ENCODE data around the gene L3MBTL3. TPM values are rescaled to one million over a fixed set of nuclear protein-coding genes. Genes with fewer than 3 reads are reported as not detected.

The L3MBTL3 gene
- total RNA-seq, 1 experiment from 2014 or later = 13.7 TPM

- no peak for TF ChIP-seq ZMAT4 (CRISPR knock-in tag; IDR thresholded peaks at IDR 0.05)
- TF ChIP-seq ETV6 (CRISPR knock-in tag; IDR thresholded peaks at IDR 0.05) = no peak
- TF ChIP-seq TCF7 (CRISPR knock-in tag; IDR thresholded peaks at IDR 0.05; ENCODE audit: low read depth) = no peak
- no peak for TF ChIP-seq ZNF281 (CRISPR knock-in tag; IDR thresholded peaks at IDR 0.05)
- no peak for TF ChIP-seq GTF2I (CRISPR knock-in tag; conservative IDR thresholded peaks at IDR 0.05)
- TF ChIP-seq MYBL2 (CRISPR knock-in tag; IDR thresholded peaks at IDR 0.05) = no peak
- no peak for TF ChIP-seq IRF2 (CRISPR knock-in tag; IDR thresholded peaks at IDR 0.05; ENCODE audit: borderline replicate concordance, low read depth)
- TF ChIP-seq TEAD4 (CRISPR knock-in tag; IDR thresholded peaks at IDR 0.05) = no peak
Measured at GRCh38 chr6:130041594-130041993, 23.2 kb downstream of the L3MBTL3 start (continued).

- H3K36me3 Mint-ChIP-seq = no peaks in the 10 kb centered on the region
- no peak overlapping the region for H3K4me3 Mint-ChIP-seq
- no peaks in the 10 kb centered on the region for H3K27me3 Mint-ChIP-seq (ENCODE audit: low read depth)
- ChIA-PET POLR2A (no interaction called here), CTCF (no interaction called here)
- H3K9me3 Mint-ChIP-seq = no peaks in the 10 kb centered on the region
- DNase-seq (ENCODE audit: low spot score) (no peak), ATAC-seq (no peak; the same call in 1 of the 2 replicates)
- H3K4me1 Mint-ChIP-seq = peaks cover 20% of the 10 kb centered on the region
- no peak overlapping the region for H3K27ac Mint-ChIP-seq
- no peak for TF ChIP-seq ZNF263 (CRISPR knock-in tag; IDR thresholded peaks at IDR 0.05; ENCODE audit: low read depth)
- no peak for TF ChIP-seq ZNF512 (CRISPR knock-in tag; IDR thresholded peaks at IDR 0.05; ENCODE audit: borderline replicate concordance)
- no peak for TF ChIP-seq SOX15 (CRISPR knock-in tag; IDR thresholded peaks at IDR 0.05)
- no peak for TF ChIP-seq E2F5 (CRISPR knock-in tag; IDR thresholded peaks at IDR 0.05)
- no peak for TF ChIP-seq ARID4B (CRISPR knock-in tag; IDR thresholded peaks at IDR 0.05; ENCODE audit: borderline replicate concordance)
- no peak for TF ChIP-seq MXD4 (CRISPR knock-in tag; IDR thresholded peaks at IDR 0.05; ENCODE audit: borderline replicate concordance)
- TF ChIP-seq SMAD4 (CRISPR knock-in tag; IDR thresholded peaks at IDR 0.05) = no peak
- no peak for TF ChIP-seq ZNF281 (CRISPR knock-in tag; IDR thresholded peaks at IDR 0.05)
- TF ChIP-seq NR3C1 (CRISPR knock-in tag; conservative IDR thresholded peaks at IDR 0.05; ENCODE audit: low read depth) = no peak
- TF ChIP-seq ZNF317 (CRISPR knock-in tag; IDR thresholded peaks at IDR 0.05; ENCODE audit: borderline replicate concordance, low read depth) = no peak
- no peak for TF ChIP-seq PRDM15 (CRISPR knock-in tag; IDR thresholded peaks at IDR 0.05)
Measured at GRCh38 chr6:130043344-130043743, 25.0 kb downstream of the L3MBTL3 start.
